ENCODE data around the gene IGSF9B. TPM values are rescaled to one million over a fixed set of nuclear protein-coding genes. Genes with fewer than 3 reads are reported as not detected.

The IGSF9B gene, protein sequence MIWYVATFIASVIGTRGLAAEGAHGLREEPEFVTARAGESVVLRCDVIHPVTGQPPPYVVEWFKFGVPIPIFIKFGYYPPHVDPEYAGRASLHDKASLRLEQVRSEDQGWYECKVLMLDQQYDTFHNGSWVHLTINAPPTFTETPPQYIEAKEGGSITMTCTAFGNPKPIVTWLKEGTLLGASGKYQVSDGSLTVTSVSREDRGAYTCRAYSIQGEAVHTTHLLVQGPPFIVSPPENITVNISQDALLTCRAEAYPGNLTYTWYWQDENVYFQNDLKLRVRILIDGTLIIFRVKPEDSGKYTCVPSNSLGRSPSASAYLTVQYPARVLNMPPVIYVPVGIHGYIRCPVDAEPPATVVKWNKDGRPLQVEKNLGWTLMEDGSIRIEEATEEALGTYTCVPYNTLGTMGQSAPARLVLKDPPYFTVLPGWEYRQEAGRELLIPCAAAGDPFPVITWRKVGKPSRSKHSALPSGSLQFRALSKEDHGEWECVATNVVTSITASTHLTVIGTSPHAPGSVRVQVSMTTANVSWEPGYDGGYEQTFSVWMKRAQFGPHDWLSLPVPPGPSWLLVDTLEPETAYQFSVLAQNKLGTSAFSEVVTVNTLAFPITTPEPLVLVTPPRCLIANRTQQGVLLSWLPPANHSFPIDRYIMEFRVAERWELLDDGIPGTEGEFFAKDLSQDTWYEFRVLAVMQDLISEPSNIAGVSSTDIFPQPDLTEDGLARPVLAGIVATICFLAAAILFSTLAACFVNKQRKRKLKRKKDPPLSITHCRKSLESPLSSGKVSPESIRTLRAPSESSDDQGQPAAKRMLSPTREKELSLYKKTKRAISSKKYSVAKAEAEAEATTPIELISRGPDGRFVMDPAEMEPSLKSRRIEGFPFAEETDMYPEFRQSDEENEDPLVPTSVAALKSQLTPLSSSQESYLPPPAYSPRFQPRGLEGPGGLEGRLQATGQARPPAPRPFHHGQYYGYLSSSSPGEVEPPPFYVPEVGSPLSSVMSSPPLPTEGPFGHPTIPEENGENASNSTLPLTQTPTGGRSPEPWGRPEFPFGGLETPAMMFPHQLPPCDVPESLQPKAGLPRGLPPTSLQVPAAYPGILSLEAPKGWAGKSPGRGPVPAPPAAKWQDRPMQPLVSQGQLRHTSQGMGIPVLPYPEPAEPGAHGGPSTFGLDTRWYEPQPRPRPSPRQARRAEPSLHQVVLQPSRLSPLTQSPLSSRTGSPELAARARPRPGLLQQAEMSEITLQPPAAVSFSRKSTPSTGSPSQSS (N-terminal part only)
- total RNA-seq, result 0.15 and 0.94 TPM in 2 replicates

DNA sequence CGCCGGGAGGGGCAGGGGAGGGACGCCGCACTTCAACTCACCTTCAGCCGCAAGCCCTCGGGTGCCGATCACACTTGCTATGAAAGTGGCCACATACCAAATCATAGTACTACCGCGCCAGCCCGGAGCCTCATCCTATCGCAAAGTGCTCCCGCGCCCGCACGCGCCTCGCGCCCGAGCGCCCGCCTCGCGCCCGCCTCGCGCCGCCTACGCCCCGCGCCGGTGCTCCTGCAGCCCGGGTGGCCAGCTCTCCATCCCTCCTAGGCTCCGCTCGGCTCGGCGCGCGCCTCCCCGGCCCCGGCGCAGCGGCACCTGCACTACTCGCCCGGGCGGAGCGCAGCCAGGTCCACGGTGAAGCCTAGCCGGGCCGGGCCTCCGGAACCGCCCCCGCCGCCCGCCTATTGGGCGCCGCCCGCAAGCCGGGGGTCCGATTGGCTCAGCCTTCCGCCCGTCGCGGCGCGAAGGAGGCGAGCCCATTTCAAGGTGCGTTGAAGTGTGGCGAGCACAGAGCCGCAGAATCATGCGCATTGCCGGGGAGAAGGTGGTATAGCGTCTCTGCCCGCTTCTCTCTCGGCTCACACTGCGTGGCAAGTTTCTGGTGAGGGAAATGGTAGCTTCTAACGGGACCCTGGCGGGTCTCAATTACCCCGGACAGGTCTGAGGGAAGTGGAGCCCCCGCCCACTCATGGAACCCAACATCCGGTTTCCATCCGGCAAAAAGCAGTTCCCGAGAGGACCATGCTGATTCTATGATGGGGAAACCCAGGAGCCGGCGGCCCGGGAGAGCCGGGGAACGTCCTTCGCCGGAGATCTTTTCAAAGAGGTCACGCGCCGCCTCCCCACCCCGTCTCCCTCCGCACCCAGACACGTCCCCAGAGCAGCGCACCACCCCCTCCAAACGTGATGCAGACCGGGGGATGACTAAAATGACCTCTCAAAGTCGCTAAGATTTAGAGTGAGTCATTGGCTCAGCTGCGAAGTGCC lies at the start of gene IGSF9B:
Gene IGSF9B (minus strand): TSS at position 319 of the 984 bp plus-strand sequence. CDS start 214 bp downstream, at position 105.

Other genes with a start within 250 kb of the IGSF9B start
- not detected in 2 replicates for gene SPATA19, start 111.5 kb downstream of the IGSF9B start, total RNA-seq
- 5.6 and 13.7 TPM in 2 replicates for gene JAM3, start 112.1 kb upstream of the IGSF9B start, total RNA-seq